Measurements from ENCODE around the gene C2CD5. TPM values are rescaled to one million over a fixed set of nuclear protein-coding genes. Genes with fewer than 3 reads are reported as not detected.

The C2CD5 gene
- total and polyA plus RNA-seq, 2 of the 13 experiments (the other 11 are each of a cell fraction or from before 2014, with no cell fraction given): 12.6 to 14.6 TPM

- TF ChIP-seq ARID4A (CRISPR knock-in tag; IDR thresholded peaks at IDR 0.05; ENCODE audit: borderline replicate concordance) (peak; percentile 92), MYPOP (CRISPR knock-in tag; IDR thresholded peaks at IDR 0.05) (peak; percentile 90), ARHGAP35 (CRISPR knock-in tag; IDR thresholded peaks at IDR 0.05; ENCODE audit: borderline replicate concordance) (peak; percentile 20; the same call in 1 of the 2 replicates), HINFP (CRISPR knock-in tag; IDR thresholded peaks at IDR 0.05; ENCODE audit: low read depth) (no peak; the same call in 1 of the 2 replicates), ETS1 (CRISPR knock-in tag; IDR thresholded peaks at IDR 0.05) (0 out of 2 replicates have a peak, but pooled peaks have one; percentile 52), KMT2B (CRISPR knock-in tag; IDR thresholded peaks at IDR 0.05) (peak; percentile 100), CREBL2 (CRISPR knock-in tag; IDR thresholded peaks at IDR 0.05; ENCODE audit: borderline replicate concordance) (no peak), REPIN1 (CRISPR knock-in tag; IDR thresholded peaks at IDR 0.05; ENCODE audit: borderline replicate concordance, low read depth) (peak; percentile 20; the same call in 1 of the 2 replicates), MED8 (CRISPR knock-in tag; IDR thresholded peaks at IDR 0.05; ENCODE audit: insufficient replicate concordance) (peak; percentile 68), ZMYM4 (CRISPR knock-in tag; IDR thresholded peaks at IDR 0.05) (peak; percentile 97), ZNF205 (CRISPR knock-in tag; IDR thresholded peaks at IDR 0.05) (peak; percentile 71; the same call in 1 of the 2 replicates), SNAPC5 (CRISPR knock-in tag; IDR thresholded peaks at IDR 0.05; ENCODE audit: borderline replicate concordance) (no peak), CENPBD1 (CRISPR knock-in tag; IDR thresholded peaks at IDR 0.05; ENCODE audit: borderline replicate concordance, low read depth) (no peak; the same call in 1 of the 2 replicates), IKZF5 (CRISPR knock-in tag; IDR thresholded peaks at IDR 0.05) (peak; percentile 88), ZNF460 (CRISPR knock-in tag; IDR thresholded peaks at IDR 0.05; ENCODE audit: borderline replicate concordance) (peak; percentile 62; the same call in 1 of the 2 replicates), ZNF549 (CRISPR knock-in tag; IDR thresholded peaks at IDR 0.05) (no peak)
These were observed at the start of gene C2CD5 (continued) for GRCh38 chr12:22544038-22544979.
